Raji (cell line): ENCODE measurements around the gene RUFY4.

Source experiments
- POLR2A ChIP-seq: IDR thresholded peaks from 2 replicates; pipeline ENCODE4 v1.6.1; 2011; ENCODE audit warnings: low read depth, low read length, control low read depth; ENCODE audit not compliant: insufficient read depth

Gene RUFY4

GRCh38 chr2:218083352-218083676 lies 14.3 kb downstream of the RUFY4 start:
- TF ChIP-seq POLR2A = no peak

DNA sequence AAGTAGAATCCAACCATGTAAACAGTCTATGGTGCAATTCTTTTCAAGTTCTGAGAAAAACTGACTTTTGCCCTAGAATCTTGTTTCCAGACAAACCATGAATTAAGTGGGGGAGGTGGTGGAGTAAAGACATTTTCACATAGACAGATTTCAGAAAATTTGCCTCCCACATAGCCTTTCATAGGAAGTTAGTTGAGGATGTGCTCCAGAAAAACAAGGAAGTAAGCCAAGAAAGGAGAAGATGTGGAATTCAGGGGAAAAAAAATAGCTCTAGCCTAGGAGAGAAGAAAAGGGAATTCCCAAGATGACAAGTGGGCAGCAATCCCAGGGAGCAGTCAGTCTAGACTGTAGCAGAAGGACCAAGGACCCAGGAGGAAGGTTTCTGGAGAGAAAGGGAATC lies 17.4 kb downstream of the RUFY4 start:
- TF ChIP-seq POLR2A = no peak

- TF ChIP-seq POLR2A = no peak
Measured at GRCh38 chr2:218089259-218089658, 20.2 kb downstream of the RUFY4 start.

GRCh38 chr2:218091746-218092145 lies 22.7 kb downstream of the RUFY4 start:
- no peak for TF ChIP-seq POLR2A

GRCh38 chr2:218093879-218094278 lies 24.8 kb downstream of the RUFY4 start:
- no peak for TF ChIP-seq POLR2A

DNA sequence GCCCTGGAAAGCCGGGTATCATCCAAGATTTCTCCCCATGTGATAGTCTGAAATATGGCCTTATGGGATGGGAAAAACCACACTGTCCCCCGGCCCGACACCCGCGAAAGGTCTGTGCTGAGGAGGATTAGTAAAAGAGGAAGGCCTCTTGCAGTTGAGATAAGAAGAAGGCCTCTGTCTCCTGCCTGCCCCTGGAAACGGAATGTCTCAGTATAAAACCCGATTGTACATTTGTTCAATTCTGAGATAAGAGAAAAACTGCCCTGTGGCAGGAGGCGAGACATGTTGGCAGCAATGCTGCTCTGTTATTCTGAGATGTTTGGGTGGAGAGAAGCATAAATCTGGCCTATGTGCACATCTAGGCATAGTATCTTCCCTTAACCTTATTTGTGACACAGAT lies 26.8 kb downstream of the RUFY4 start:
- TF ChIP-seq POLR2A = no peak

DNA sequence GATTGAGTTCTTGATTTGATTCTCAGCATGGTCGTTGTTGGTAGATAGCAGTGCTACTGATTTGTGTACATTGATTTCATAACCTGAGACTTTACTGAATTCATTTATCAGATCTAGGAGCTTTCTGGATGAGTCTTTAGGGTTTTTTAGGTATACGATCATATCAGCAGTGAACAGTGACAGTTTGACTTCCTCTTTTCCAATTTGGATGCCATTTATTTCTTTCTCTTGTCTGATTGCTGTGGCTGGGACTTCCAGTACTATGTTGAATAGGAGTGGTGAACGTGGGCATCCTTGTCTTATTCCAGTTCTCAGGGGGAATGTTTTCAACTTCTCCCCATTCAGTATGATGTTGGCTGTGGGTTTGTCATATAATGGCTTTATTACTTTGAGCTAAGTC lies 28.9 kb downstream of the RUFY4 start:
- TF ChIP-seq POLR2A = no peak

DNA sequence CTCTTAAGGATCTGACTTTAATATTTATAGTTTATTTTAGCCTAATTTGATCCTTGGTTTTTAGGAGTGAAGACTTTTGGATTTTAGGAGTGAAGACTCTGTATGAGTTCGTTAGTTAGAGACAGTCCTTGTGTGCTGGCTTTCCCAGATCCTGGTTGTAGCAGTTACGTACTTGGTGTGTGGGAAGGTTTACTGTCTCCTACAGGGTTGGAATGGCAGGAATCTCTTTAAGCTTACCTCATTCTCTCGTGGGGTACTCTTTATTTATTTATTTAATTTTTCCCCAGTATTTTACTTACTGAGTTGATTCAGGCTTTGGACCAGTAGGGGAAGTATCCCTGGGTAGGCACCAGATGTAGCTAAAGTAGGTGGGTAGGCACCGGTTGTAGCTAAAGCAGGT lies 54.9 kb downstream of the RUFY4 start:
- no peak for TF ChIP-seq POLR2A

- TF ChIP-seq POLR2A = no peak
Measured at GRCh38 chr2:218125095-218125494, 56.0 kb downstream of the RUFY4 start.

DNA sequence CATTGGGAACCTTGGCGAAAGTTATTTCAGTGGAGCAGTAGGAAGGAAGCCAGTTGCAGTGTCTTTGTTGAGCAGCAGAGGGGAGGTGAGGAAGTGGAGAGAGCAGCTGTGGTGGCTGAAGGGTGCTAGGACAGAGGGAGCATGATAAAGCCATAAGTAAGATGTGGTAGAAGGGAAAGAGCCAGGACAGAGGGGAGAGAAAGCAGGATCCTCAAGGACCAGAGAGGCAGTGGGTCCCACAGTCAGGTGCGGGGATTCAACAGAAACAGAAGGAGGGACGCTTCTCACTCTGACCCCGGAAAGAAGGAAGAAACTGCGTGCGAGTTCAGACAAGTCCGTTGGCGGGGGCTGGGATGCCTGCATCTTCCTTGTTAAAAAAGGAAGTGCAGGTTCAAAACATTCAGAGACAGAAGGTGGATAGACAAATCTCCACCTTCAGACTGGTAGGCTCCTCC lies 56.6 kb downstream of the RUFY4 start, which contains the start of gene CXCR2:
CXCR2 (plus strand) TSS at position 403 of the 455 bp plus-strand sequence. CDS start 8,774 bp downstream, outside the sequence.
- TF ChIP-seq POLR2A = no peak

GRCh38 chr2:218127929-218128455 lies 58.9 kb downstream of the RUFY4 start:
- TF ChIP-seq POLR2A = no peak

- TF ChIP-seq POLR2A = no peak
Measured at GRCh38 chr2:218128781-218129457, 59.9 kb downstream of the RUFY4 start.

GRCh38 chr2:218129458-218130135 lies 60.5 kb downstream of the RUFY4 start:
- no peak for TF ChIP-seq POLR2A

DNA sequence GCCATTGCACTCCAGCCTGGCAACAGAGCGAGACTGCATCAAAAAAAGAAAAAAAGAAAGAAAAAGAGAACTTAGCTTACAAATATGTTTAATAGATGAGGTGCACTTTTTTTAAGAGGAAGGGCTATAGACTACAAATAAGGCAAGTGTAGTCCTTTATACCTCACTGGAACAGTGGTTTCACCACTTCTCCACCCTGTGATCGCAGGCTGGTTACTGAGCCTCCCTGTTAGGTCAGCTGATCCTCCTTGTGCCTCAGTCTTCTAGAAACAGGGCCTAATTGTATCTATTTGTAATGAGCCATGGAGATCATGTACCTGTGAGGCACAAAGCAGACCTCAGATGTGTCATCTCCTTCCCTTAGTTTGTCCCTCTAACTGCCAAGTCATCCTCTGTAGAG lies 61.3 kb downstream of the RUFY4 start:
- TF ChIP-seq POLR2A = no peak

GRCh38 chr2:218130822-218131221 lies 61.8 kb downstream of the RUFY4 start:
- no peak for TF ChIP-seq POLR2A

GRCh38 chr2:218137514-218137913 lies 68.5 kb downstream of the RUFY4 start:
- TF ChIP-seq POLR2A = no peak

- no peak for TF ChIP-seq POLR2A
Measured at GRCh38 chr2:218138047-218138446, 69.0 kb downstream of the RUFY4 start.
